ENCODE measurements around the gene PLA2G7. TPM values are rescaled to one million over a fixed set of nuclear protein-coding genes. Genes with fewer than 3 reads are reported as not detected.
"Not testable (repeated sequence)": the region's sequence is repeated elsewhere in the genome, so short reads cannot be mapped to it uniquely, and the experiment has no call there.

Gene PLA2G7
- total RNA-seq, 4 donors from 2014 or later: not detected

- Histone ChIP-seq H3K27ac (no peak overlapping the region), H3K4me1 (no peaks in the 10 kb centered on the region), H3K9me3 (no peaks in the 10 kb centered on the region), H3K4me3 (no peak overlapping the region), H3K27me3 (no peaks in the 10 kb centered on the region), H3K36me3 (no peaks in the 10 kb centered on the region)
- intact Hi-C loops (cut with DNase I; ENCODE audit: low total_unique reads): no loop called here
- TF ChIP-seq POLR2A (IDR thresholded peaks at IDR 0.05): no peak
- no peak for TF ChIP-seq CTCF (IDR thresholded peaks at IDR 0.05 in 4 of 5, conservative IDR thresholded peaks at IDR 0.05 in 1 of 5)
- in situ Hi-C loops (cut with MboI; ENCODE audit: low sequenced_read_pairs in 4 of 4): no loop called here
- no peak for ATAC-seq
- no peak for DNase-seq
Observed at GRCh38 chr6:46748940-46749503, 13.8 kb upstream of the PLA2G7 start.

GRCh38 chr6:46746696-46747095 is 11.5 kb upstream of the PLA2G7 start, which contains the start of gene ANKRD66:
Gene ANKRD66, plus strand, starts transcription at chr6:46746933. Its CDS starts 5,016 bp downstream, at chr6:46751949.
- in situ Hi-C loops (cut with MboI; ENCODE audit: low sequenced_read_pairs in 4 of 4): no loop called here
- no peak for TF ChIP-seq CTCF (IDR thresholded peaks at IDR 0.05 in 4 of 5, conservative IDR thresholded peaks at IDR 0.05 in 1 of 5)
- no peak for TF ChIP-seq POLR2A (IDR thresholded peaks at IDR 0.05)
- no peaks in the 10 kb centered on the region for H3K27me3 ChIP-seq
- H3K4me3 ChIP-seq: no peak within 1 kb of the TSS
- no peak for DNase-seq
- intact Hi-C loops (cut with DNase I; ENCODE audit: low total_unique reads): no loop called here
- H3K27ac ChIP-seq: no peak within 1 kb of the TSS
- H3K36me3 ChIP-seq: no peaks in the 10 kb centered on the region
- H3K4me1 ChIP-seq: no peaks in the 10 kb centered on the region
- ATAC-seq: no peak
- no peaks in the 10 kb centered on the region for H3K9me3 ChIP-seq

GRCh38 chr6:46745973-46746372 is 10.8 kb upstream of the PLA2G7 start:
- DNase-seq (no peak), ATAC-seq (no peak)
- Histone ChIP-seq H3K4me1 (no peaks in the 10 kb centered on the region), H3K36me3 (no peaks in the 10 kb centered on the region), H3K4me3 (no peak overlapping the region), H3K27ac (no peak overlapping the region), H3K9me3 (no peaks in the 10 kb centered on the region), H3K27me3 (no peaks in the 10 kb centered on the region)
- TF ChIP-seq POLR2A (IDR thresholded peaks at IDR 0.05) (no peak), CTCF (IDR thresholded peaks at IDR 0.05 in 4 of 5, conservative IDR thresholded peaks at IDR 0.05 in 1 of 5) (no peak)
- in situ Hi-C loops (cut with MboI; ENCODE audit: low sequenced_read_pairs in 4 of 4): no loop called here
- intact Hi-C loops (cut with DNase I; ENCODE audit: low total_unique reads): no loop called here

GRCh38 chr6:46744159-46744725 is 9.1 kb upstream of the PLA2G7 start:
- H3K4me1 ChIP-seq; intact Hi-C loops (cut with DNase I; ENCODE audit: low total_unique reads); H3K4me3 ChIP-seq; in situ Hi-C loops (cut with MboI; ENCODE audit: low sequenced_read_pairs in 4 of 4); H3K27me3 ChIP-seq; H3K9me3 ChIP-seq; H3K27ac ChIP-seq; H3K36me3 ChIP-seq; DNase-seq; ATAC-seq: not testable (repeated sequence)

- ATAC-seq (no peak), DNase-seq (no peak)
- Histone ChIP-seq H3K4me1 (no peaks in the 10 kb centered on the region), H3K9me3 (no peaks in the 10 kb centered on the region), H3K36me3 (no peaks in the 10 kb centered on the region), H3K27ac (no peak overlapping the region), H3K27me3 (no peaks in the 10 kb centered on the region), H3K4me3 (no peak overlapping the region)
- in situ Hi-C loops (cut with MboI; ENCODE audit: low sequenced_read_pairs in 4 of 4) (no loop called here), intact Hi-C loops (cut with DNase I; ENCODE audit: low total_unique reads) (no loop called here)
- TF ChIP-seq POLR2A (IDR thresholded peaks at IDR 0.05) (no peak), CTCF (IDR thresholded peaks at IDR 0.05 in 4 of 5, conservative IDR thresholded peaks at IDR 0.05 in 1 of 5) (no peak)
Observed at GRCh38 chr6:46743425-46744158, 8.4 kb upstream of the PLA2G7 start.

Measured in gastrocnemius medialis (tissue), 4 donors.